ENCODE results near the gene WDR7. TPM values are rescaled to one million over a fixed set of nuclear protein-coding genes. Genes with fewer than 3 reads are reported as not detected.

WDR7 gene
- total RNA-seq, 1 donor from 2014 or later, result 16.9 TPM

GRCh38 chr18:56984731-56985130, 333.6 kb downstream of the WDR7 start:
- Mint-ChIP-seq H3K4me1 (ENCODE audit: unreplicated experiment) (no peaks in the 10 kb centered on the region), H3K9me3 (no peaks in the 10 kb centered on the region), H3K36me3 (no peaks in the 10 kb centered on the region), H3K27me3 (peaks cover 15% of the 10 kb centered on the region), H3K4me3 (no peak overlapping the region), H3K27ac (no peak overlapping the region)
- no peak for TF ChIP-seq CTCF (conservative IDR thresholded peaks at IDR 0.05)
- DNase-seq (ENCODE audit: extremely low spot score, unreplicated experiment), result no peak

GRCh38 chr18:56986829-56987228, 335.7 kb downstream of the WDR7 start:
- Mint-ChIP-seq H3K36me3 (no peaks in the 10 kb centered on the region), H3K4me1 (ENCODE audit: unreplicated experiment) (no peaks in the 10 kb centered on the region), H3K9me3 (no peaks in the 10 kb centered on the region), H3K27ac (no peak overlapping the region), H3K4me3 (no peak overlapping the region), H3K27me3 (peaks cover 2% of the 10 kb centered on the region)
- TF ChIP-seq CTCF (conservative IDR thresholded peaks at IDR 0.05), result no peak
- no peak for DNase-seq (ENCODE audit: extremely low spot score, unreplicated experiment)

- H3K4me1 Mint-ChIP-seq (ENCODE audit: unreplicated experiment), result no peaks in the 10 kb centered on the region
- no peak for TF ChIP-seq CTCF (conservative IDR thresholded peaks at IDR 0.05)
- DNase-seq (ENCODE audit: extremely low spot score, unreplicated experiment), result no peak
- H3K36me3 Mint-ChIP-seq, result no peaks in the 10 kb centered on the region
- no peaks in the 10 kb centered on the region for H3K9me3 Mint-ChIP-seq
- H3K4me3 Mint-ChIP-seq, result no peak overlapping the region
- H3K27me3 Mint-ChIP-seq, result peaks cover 2% of the 10 kb centered on the region
- H3K27ac Mint-ChIP-seq, result no peak overlapping the region
These were observed 336.1 kb downstream of the WDR7 start for GRCh38 chr18:56987236-56987635.

- no peak for DNase-seq (ENCODE audit: extremely low spot score, unreplicated experiment)
- Mint-ChIP-seq H3K36me3 (no peaks in the 10 kb centered on the region), H3K9me3 (no peaks in the 10 kb centered on the region), H3K27ac (no peak overlapping the region), H3K27me3 (peaks cover 2% of the 10 kb centered on the region), H3K4me3 (no peak overlapping the region), H3K4me1 (ENCODE audit: unreplicated experiment) (no peaks in the 10 kb centered on the region)
- TF ChIP-seq CTCF (conservative IDR thresholded peaks at IDR 0.05), result no peak
These were observed 336.9 kb downstream of the WDR7 start for GRCh38 chr18:56988022-56988421.

- Mint-ChIP-seq H3K27me3 (peaks cover 2% of the 10 kb centered on the region), H3K9me3 (no peaks in the 10 kb centered on the region), H3K27ac (no peak overlapping the region), H3K4me1 (ENCODE audit: unreplicated experiment) (no peaks in the 10 kb centered on the region), H3K36me3 (no peaks in the 10 kb centered on the region), H3K4me3 (no peak overlapping the region)
- no peak for DNase-seq (ENCODE audit: extremely low spot score, unreplicated experiment)
- TF ChIP-seq CTCF (conservative IDR thresholded peaks at IDR 0.05), result no peak
These were observed 339.5 kb downstream of the WDR7 start for GRCh38 chr18:56990678-56991077.

- no peak overlapping the region for H3K27ac Mint-ChIP-seq
- H3K36me3 Mint-ChIP-seq, result no peaks in the 10 kb centered on the region
- H3K27me3 Mint-ChIP-seq, result no peaks in the 10 kb centered on the region
- H3K4me3 Mint-ChIP-seq, result no peak overlapping the region
- no peak for TF ChIP-seq CTCF (conservative IDR thresholded peaks at IDR 0.05)
- no peak for DNase-seq (ENCODE audit: extremely low spot score, unreplicated experiment)
- no peaks in the 10 kb centered on the region for H3K4me1 Mint-ChIP-seq (ENCODE audit: unreplicated experiment)
- H3K9me3 Mint-ChIP-seq, result no peaks in the 10 kb centered on the region
These were observed 341.6 kb downstream of the WDR7 start for GRCh38 chr18:56992777-56993176.
